H1 (cell line): ENCODE data around the gene ANKFN1. TPM values are rescaled to one million over a fixed set of nuclear protein-coding genes. Genes with fewer than 3 reads are reported as not detected.

ENCODE experiments used
- ASH2L ChIP-seq: fragments of 200-600, 300-600 bp; sonication (generic); IDR thresholded peaks from one replicate; pipeline ENCODE4 v1.7.1; 2017; ENCODE audit warnings: low read length
- KDM1A ChIP-seq: fragments of 200-600, 300-600 bp; sonication (generic); IDR thresholded peaks from 2 replicates; pipeline ENCODE4 v1.7.1; 2016; ENCODE audit warnings: mild to moderate bottlenecking, low read length, borderline replicate concordance
- PHF8 ChIP-seq: fragments of 200-600 bp; sonication (generic); conservative IDR thresholded peaks from 2 replicates; pipeline ENCODE4 v1.7.1; 2012; ENCODE audit warnings: low read depth, mild to moderate bottlenecking, inconsistent platforms, low read length, moderate library complexity
- POLR2AphosphoS5 ChIP-seq: IDR thresholded peaks from 2 replicates; pipeline ENCODE4 v1.6.1; 2011; ENCODE audit warnings: low read depth, low read length
- POU5F1 ChIP-seq: IDR thresholded peaks from 2 replicates; pipeline ENCODE4 v1.6.1; 2011; ENCODE audit warnings: low read depth, mild to moderate bottlenecking, low read length, moderate library complexity
- SIX5 ChIP-seq: IDR thresholded peaks from 2 replicates; pipeline ENCODE4 v1.6.1; 2011; ENCODE audit warnings: mild to moderate bottlenecking, low read depth, low read length
- polyA plus RNA-seq, 7 experiments: library from polyadenylated mRNA; depleted of rRNA in 3 of 7; stranded (reverse) in 5 of 7; unstranded in 2 of 7; fragments of >200 nt in 5 of 7; fragments of 200-250 nt in 2 of 7; gene quantifications; 1 replicate in 5 of 7; 2 replicates in 1 of 7; 4 replicates in 1 of 7; pipeline versions ENCODE4 v1.2.1 to v1.2.3, GENCODE V29; 2011 to 2013; ENCODE audit warnings: missing spikeins in 2 of 7, mixed read lengths in 2 of 7
- total RNA-seq: library from RNA; stranded (reverse); fragmentation: NEBNext Ultra II Directional; extraction: Animal tissue kit (Norgen Biotek cat#: 25700); gene quantifications from 2 replicates; pipeline ENCODE4 v1.2.1, GENCODE V29; 2021

ANKFN1 gene
- total and polyA plus RNA-seq, 2 of the 8 experiments (the other 6 are each of a cell fraction or from before 2014, with no cell fraction given) = not detected

DNA sequence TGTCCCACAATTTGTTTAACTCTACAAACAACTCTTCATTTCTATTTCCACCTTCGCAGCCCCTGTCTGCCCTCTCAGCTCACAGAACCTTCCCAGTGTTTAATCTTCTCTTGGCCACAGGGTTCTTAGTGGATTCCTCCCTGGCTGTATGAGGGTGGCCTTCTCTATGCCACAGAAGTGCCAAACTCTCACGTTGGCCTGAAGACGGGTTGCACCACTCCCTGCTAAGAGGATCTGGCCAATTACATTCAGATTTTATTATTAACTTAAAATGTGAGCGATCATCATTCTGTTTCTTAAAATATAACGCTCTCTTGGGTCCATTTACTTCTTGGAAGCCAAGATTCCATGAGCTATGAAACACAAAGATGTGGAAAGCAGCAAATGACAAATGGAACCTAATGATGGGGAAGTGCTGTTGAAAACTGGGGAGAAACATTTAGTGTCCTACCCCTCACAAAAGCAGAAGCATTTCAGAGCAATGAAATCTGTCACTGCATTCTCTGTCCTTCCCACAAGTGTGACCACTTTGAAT, 348.9 kb downstream of the ANKFN1 start (continued):
- TF ChIP-seq ASH2L = no peak
- no peak for TF ChIP-seq PHF8
- no peak for TF ChIP-seq POU5F1
- TF ChIP-seq POLR2AphosphoS5 = no peak
- TF ChIP-seq SIX5 = no peak
- TF ChIP-seq KDM1A = no peak
